HG03342 (cell line): ENCODE measurements around the gene NGEF.

Source experiments
- ATAC-seq: cut with Tn5 transposase; IDR thresholded peaks from one replicate; pipeline ENCODE4 v1.9.1; 2021; ENCODE audit warnings: mild to moderate bottlenecking, moderate library complexity; ENCODE audit not compliant: unreplicated experiment

The NGEF gene

GRCh38 chr2:232973796-232974195 lies 39.3 kb downstream of the NGEF start:
- no peak for ATAC-seq

- no peak for ATAC-seq
Observed at GRCh38 chr2:232973011-232973735, 39.9 kb downstream of the NGEF start.

- no peak for ATAC-seq
Observed at GRCh38 chr2:232971744-232972143, 41.3 kb downstream of the NGEF start.

GRCh38 chr2:232970051-232970450 lies 43.0 kb downstream of the NGEF start:
- no peak for ATAC-seq

- ATAC-seq = no peak
Observed at GRCh38 chr2:232967474-232967873, 45.6 kb downstream of the NGEF start.

GRCh38 chr2:232966122-232966521 lies 46.9 kb downstream of the NGEF start:
- ATAC-seq = no peak

- ATAC-seq = no peak
Observed at GRCh38 chr2:232963913-232964312, 49.1 kb downstream of the NGEF start.

- no peak for ATAC-seq
Observed at GRCh38 chr2:232960862-232961261, 52.2 kb downstream of the NGEF start.

- ATAC-seq = no peak
Observed at GRCh38 chr2:232959139-232959538, 53.9 kb downstream of the NGEF start.

GRCh38 chr2:232957657-232958090 lies 55.4 kb downstream of the NGEF start:
- ATAC-seq = no peak

GRCh38 chr2:232955856-232956255 lies 57.2 kb downstream of the NGEF start:
- ATAC-seq = no peak

- no peak for ATAC-seq
Observed at GRCh38 chr2:232954691-232955090, 58.4 kb downstream of the NGEF start.

- no peak for ATAC-seq
Observed at GRCh38 chr2:232951891-232952290, 61.2 kb downstream of the NGEF start.

GRCh38 chr2:232951181-232951580 lies 61.9 kb downstream of the NGEF start:
- no peak for ATAC-seq

GRCh38 chr2:232950751-232951150 lies 62.3 kb downstream of the NGEF start:
- no peak for ATAC-seq

- ATAC-seq = no peak
Observed at GRCh38 chr2:232949016-232949415, 64.0 kb downstream of the NGEF start.

- ATAC-seq = no peak
Observed at GRCh38 chr2:232942831-232943230, 70.2 kb downstream of the NGEF start.

GRCh38 chr2:232941912-232942594 lies 71.0 kb downstream of the NGEF start:
- ATAC-seq = no peak

GRCh38 chr2:232941400-232941799 lies 71.7 kb downstream of the NGEF start:
- no peak for ATAC-seq

GRCh38 chr2:232940724-232941123 lies 72.3 kb downstream of the NGEF start:
- ATAC-seq = no peak

- ATAC-seq = no peak
Observed at GRCh38 chr2:232937278-232937906, 75.7 kb downstream of the NGEF start.

- no peak for ATAC-seq
Observed at GRCh38 chr2:232931636-232932035, 81.4 kb downstream of the NGEF start.
